ENCODE results near the gene CDK5R2. TPM values are rescaled to one million over a fixed set of nuclear protein-coding genes. Genes with fewer than 3 reads are reported as not detected.

CDK5R2 gene
- polyA plus RNA-seq, 1 donor from 2014 or later: not detected

DNA sequence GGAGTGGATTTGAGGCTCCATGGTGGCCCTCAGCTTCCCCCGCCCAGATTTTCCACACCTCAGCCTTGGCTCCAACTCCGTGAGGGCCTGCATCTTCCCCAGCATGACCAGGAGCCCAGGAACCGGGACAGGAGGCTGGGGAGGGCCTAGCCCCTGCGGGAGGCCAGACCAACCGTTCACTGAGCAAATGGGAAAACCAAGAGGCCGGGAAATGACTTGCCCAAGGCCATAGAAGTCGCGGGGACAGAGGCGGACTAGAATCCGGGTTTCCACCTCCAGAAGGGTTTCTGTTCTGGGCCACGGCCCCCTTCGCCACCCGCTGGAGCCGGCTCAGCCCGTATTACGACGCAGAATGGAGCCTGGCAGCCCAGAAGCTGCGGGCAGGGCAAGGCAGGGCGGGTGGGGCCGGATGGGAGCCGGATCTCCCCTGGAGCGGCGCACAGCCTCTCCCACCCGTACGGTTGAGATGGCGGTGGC, 41.7 kb downstream of the CDK5R2 start:
- Mint-ChIP-seq H3K27me3 (peaks cover 66% of the 10 kb centered on the region), H3K4me1 (peaks cover 0 to 7% (median 7%) of the 10 kb centered on the region in 3 donors), H3K4me3 (peak overlapping the region in 1 of 4 donors; percentile 3), H3K27ac (no peak overlapping the region), H3K36me3 (peaks cover 3% of the 10 kb centered on the region), H3K9me3 (no peaks in the 10 kb centered on the region)

DNA sequence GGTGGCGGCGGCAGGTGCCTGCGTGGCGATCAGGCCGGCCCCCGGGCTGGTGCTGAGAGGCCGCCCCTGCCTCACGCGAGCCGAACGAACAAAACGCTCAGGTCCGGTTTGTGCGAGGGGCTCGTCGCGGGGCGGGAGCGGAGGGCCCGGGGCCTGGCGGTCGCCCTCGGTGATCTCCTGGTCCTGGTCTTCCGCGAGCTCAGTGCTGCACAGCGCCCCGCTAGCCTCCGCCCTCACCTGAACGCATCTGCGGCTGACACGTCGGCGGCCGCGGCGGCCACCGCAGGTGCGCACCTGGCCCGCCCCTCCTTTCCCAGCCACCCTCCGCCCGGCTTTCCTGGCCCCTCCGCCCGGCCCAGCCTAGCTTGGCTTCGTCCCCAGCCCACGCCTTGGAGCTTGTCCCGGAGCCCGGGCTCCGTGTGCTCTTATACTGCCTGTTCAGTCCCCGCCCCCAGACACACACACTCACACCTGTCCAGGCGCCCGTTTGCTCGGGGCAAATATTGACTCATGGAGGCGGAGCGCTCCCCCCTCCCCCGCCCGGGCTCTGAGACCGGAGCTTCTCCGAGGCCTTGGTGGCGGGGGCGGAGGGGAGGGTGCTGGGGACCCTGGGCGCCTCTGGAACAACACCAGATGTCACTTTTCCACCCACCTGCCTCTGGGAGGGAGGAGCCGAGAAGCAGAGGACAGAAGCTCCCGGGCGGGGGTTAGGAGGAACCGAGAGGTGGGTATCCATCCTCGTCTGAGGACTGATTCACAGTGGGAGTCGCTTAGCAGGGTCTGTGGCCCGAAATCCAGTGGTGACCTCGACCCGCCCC, 42.3 kb downstream of the CDK5R2 start:
- H3K36me3 Mint-ChIP-seq: peaks cover 3% of the 10 kb centered on the region
- H3K4me3 Mint-ChIP-seq: peak overlapping the region in 3 of 4 donors; percentile 39 to 84 (median 55)
- peaks cover 61% of the 10 kb centered on the region for H3K27me3 Mint-ChIP-seq
- peaks cover 0 to 7% (median 7%) of the 10 kb centered on the region in 3 donors for H3K4me1 Mint-ChIP-seq
- no peak overlapping the region for H3K27ac Mint-ChIP-seq
- no peaks in the 10 kb centered on the region for H3K9me3 Mint-ChIP-seq

DNA sequence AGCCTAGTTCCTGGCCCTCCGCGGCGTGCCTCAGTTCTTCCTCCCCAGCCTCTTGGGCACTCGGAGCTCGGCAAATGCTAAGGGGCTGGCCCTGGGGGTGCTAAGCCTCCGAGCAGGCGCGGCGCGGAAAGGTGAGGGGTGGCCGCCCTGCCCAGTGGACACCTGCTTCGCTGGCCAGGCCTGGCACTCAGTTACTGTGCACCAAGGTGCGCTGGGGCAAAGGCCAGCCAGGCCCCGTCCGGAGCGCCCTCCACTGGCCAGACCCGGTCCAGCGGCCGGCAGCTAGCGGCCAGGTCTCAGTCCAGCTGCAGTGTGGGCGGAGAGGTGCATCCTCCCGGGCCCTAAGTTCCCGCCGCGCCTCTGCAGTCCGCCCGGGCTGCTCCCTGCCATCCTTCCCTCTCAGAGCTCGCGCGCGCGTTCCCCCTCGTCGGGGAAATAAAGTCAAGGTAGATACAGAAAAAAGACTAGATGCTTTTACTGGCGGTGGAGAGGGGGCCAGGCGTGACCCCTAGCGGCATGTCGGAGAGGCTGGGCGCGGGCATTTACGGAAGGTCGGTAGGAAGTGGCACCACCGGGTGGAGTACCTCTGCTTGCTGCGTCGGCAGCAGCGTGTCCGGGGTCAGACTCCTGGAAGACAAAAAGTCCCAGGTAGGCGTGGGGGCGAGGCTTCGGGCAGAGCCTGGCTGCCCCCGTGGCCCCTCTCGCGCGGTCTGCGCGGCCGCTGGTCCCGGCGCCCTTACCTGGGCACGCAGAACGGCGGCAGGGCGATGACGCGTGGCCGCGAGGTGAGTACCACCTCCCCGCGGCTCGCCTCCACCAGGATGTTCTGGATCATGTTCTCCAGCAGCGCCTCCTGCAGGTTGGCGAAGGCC, 43.2 kb downstream of the CDK5R2 start:
- Mint-ChIP-seq H3K9me3 (no peaks in the 10 kb centered on the region), H3K4me1 (peaks cover 0 to 7% (median 7%) of the 10 kb centered on the region in 3 donors), H3K4me3 (peak overlapping the region in 3 of 4 donors; percentile 78 to 93 (median 84)), H3K27ac (no peak overlapping the region), H3K27me3 (peaks cover 58% of the 10 kb centered on the region), H3K36me3 (peaks cover 1% of the 10 kb centered on the region)

DNA sequence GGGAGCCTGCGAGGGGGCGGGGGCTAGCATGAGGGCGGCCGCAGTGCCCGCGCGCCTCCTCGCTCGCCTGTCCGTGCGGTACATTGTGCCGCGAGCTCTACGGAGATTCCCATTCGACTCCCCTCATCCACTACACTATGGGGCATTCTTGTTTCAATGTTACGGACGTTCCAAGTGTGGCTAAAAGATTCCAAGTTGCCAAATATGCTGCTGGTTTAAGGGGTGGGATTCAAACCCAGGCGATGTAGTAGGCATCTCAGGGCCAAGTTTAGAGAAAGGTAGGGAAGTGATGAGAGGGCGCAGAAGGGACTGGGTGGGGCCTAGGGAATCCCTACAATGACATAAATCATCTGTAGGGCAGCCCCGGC, 43.8 kb downstream of the CDK5R2 start:
- Mint-ChIP-seq H3K27ac (no peak overlapping the region), H3K4me3 (peak overlapping the region in 2 of 4 donors; percentile 39 to 50), H3K4me1 (peaks cover 0 to 7% (median 7%) of the 10 kb centered on the region in 3 donors), H3K27me3 (peaks cover 54% of the 10 kb centered on the region), H3K9me3 (no peaks in the 10 kb centered on the region), H3K36me3 (peaks cover 1% of the 10 kb centered on the region)

DNA sequence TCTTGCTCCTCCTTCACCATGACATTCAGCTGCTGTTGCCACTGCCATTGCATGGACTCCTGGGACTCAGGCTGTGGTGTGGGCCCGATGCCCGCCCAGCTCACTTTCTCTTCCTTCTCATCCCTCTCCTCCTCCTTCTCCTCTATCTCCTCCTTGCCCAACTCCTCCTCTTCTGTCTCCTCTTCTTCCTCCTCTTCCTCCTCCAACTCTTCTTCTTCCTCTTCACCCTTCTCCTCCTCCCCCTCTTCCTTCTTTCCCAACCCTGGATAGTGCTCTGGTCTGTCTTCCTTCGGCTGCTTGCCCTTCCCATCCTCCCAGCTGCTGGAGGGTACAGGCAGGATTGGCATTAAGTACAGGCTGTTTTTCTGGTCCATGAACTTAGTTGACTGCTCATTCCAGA, 44.5 kb downstream of the CDK5R2 start:
- Mint-ChIP-seq H3K4me1 (peaks cover 0 to 7% (median 7%) of the 10 kb centered on the region in 3 donors), H3K9me3 (no peaks in the 10 kb centered on the region), H3K4me3 (peak overlapping the region in 1 of 4 donors; percentile 42), H3K27me3 (peaks cover 54% of the 10 kb centered on the region), H3K36me3 (peaks cover 1% of the 10 kb centered on the region), H3K27ac (peak overlapping the region in 1 of 3 donors; percentile 31)

DNA sequence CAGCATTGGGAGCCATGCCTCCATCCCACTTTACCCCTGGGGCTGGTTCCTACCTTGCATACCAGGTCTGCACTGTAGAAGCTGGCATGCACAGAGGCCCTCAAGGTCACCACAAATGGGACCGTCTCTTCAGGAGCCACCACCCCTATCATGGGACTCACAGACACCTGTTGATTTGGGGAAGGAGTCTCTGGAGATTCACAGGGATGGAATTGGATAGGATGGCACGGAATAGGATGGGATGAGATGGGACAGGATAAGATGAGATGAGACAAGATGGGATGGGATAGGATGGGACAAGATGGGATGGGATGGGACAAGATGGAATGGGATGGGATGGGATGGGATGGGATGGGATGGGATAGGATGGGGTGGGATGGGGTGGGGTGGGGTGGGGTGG, 49.8 kb downstream of the CDK5R2 start:
- H3K36me3 Mint-ChIP-seq: no peaks in the 10 kb centered on the region
- peaks cover 0 to 2% (median 0%) of the 10 kb centered on the region in 3 donors for H3K4me1 Mint-ChIP-seq
- H3K27ac Mint-ChIP-seq: no peak overlapping the region
- peaks cover 35% of the 10 kb centered on the region for H3K27me3 Mint-ChIP-seq
- no peaks in the 10 kb centered on the region for H3K9me3 Mint-ChIP-seq
- H3K4me3 Mint-ChIP-seq: no peak overlapping the region

DNA sequence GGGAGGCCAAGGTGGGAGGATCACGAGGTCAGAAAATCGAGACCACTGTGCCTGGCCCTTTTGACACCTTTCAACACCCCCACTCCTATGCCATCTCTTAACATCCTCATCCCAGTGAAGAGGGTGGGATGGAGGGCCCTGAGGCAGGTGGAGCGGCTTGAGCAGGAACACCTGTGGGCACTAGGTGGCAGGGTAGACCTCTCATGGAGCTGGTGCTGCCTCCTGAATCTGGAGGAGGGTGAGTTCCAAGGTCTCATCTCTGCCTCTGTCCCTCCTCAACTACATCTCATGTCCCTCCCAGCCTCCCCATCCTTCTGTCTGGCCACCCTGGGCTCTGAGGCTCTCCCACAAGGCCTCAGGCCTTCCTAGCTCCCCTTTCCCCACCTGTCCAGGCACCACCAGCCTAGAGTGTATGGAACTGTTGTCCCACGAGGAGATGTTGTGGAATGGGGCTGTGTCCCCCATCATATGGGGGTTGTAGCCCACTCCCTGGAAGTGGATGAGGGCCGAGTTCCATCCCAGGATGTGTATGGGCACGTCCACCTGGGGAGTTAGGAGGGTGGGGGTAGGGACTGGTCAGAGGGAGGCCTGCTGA, 50.8 kb downstream of the CDK5R2 start:
- no peaks in the 10 kb centered on the region for H3K9me3 Mint-ChIP-seq
- H3K4me3 Mint-ChIP-seq: no peak overlapping the region
- H3K36me3 Mint-ChIP-seq: no peaks in the 10 kb centered on the region
- no peak overlapping the region for H3K27ac Mint-ChIP-seq
- H3K27me3 Mint-ChIP-seq: peaks cover 26% of the 10 kb centered on the region
- no peaks in the 10 kb centered on the region for H3K4me1 Mint-ChIP-seq

DNA sequence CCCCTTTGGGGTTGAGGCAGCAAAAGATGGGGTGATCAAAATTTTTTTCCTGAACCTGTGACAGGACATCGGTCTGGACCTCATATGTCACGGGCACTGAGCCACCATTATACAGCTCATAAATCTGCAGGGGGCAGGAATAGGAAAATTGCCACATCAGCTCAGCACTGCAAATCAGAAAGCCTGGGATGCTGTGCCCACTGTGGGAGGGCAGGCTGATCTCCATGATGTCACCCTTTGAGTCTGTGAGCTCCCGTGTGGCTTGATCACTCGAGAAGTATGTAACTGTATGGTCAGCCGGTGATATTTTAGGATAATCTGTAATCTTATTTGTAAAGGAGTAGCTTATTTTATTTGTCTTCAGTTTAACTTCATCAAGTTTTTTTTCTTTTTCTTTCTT, 51.4 kb downstream of the CDK5R2 start:
- no peaks in the 10 kb centered on the region for H3K36me3 Mint-ChIP-seq
- H3K4me1 Mint-ChIP-seq: no peaks in the 10 kb centered on the region
- peaks cover 21% of the 10 kb centered on the region for H3K27me3 Mint-ChIP-seq
- no peak overlapping the region for H3K4me3 Mint-ChIP-seq
- H3K9me3 Mint-ChIP-seq: no peaks in the 10 kb centered on the region
- H3K27ac Mint-ChIP-seq: no peak overlapping the region

Other genes with a start within 250 kb of the CDK5R2 start
- gene TTLL4, start 248.8 kb upstream of the CDK5R2 start, polyA plus RNA-seq: 14.5 TPM
- gene CYP27A1, start 177.5 kb upstream of the CDK5R2 start, polyA plus RNA-seq: 0.83 TPM
- gene PRKAG3, start 127.9 kb upstream of the CDK5R2 start, polyA plus RNA-seq: not detected
- gene WNT6, start 99.9 kb upstream of the CDK5R2 start, polyA plus RNA-seq: 0.86 TPM
- gene WNT10A, start 78.8 kb upstream of the CDK5R2 start, polyA plus RNA-seq: 2.4 TPM
- not detected for gene FEV, start 25.5 kb downstream of the CDK5R2 start, polyA plus RNA-seq
- gene CRYBA2, start 33.8 kb downstream of the CDK5R2 start, polyA plus RNA-seq: not detected
- not detected for gene CFAP65, start 81.8 kb downstream of the CDK5R2 start, polyA plus RNA-seq
- not detected for gene IHH, start 101.3 kb downstream of the CDK5R2 start, polyA plus RNA-seq
- 22.9 TPM for gene NHEJ1, start 201.1 kb downstream of the CDK5R2 start, polyA plus RNA-seq
- gene SLC23A3, start 210.4 kb downstream of the CDK5R2 start, polyA plus RNA-seq: 0.63 TPM
- 151 TPM for gene CNPPD1, start 217.3 kb downstream of the CDK5R2 start, polyA plus RNA-seq
- gene RETREG2, start 218.6 kb downstream of the CDK5R2 start, polyA plus RNA-seq: 55.6 TPM
- gene ZFAND2B, start 247.1 kb downstream of the CDK5R2 start, polyA plus RNA-seq: 64.8 TPM